Small intestine (tissue), 7 donors: Measurements from ENCODE around the gene MIPOL1. TPM values are rescaled to one million over a fixed set of nuclear protein-coding genes. Genes with fewer than 3 reads are reported as not detected.
"Not testable (repeated sequence)": the region's sequence is repeated elsewhere in the genome, so short reads cannot be mapped to it uniquely, and the experiment has no call there.

Experiments used
- DNase-seq, 2 donors: peaks; one replicate each; pipeline versions ENCODE4 v3.0.0 to v3.0.0-alpha.2; 2013
- FAIRE-seq: peaks from 2 replicates; lab custom pipeline; 2012; peaks lifted over from hg19 to GRCh38; lab: Jason Lieb, UNC
- H3K27ac ChIP-seq, 3 donors: one replicate each; pipeline ENCODE4 v1.5.1; 2013; ENCODE audit warnings: low read length in 2 of 3, mild to moderate bottlenecking in 2 of 3, control low read depth in 1 of 3, inconsistent platforms in 1 of 3, low read depth in 1 of 3, moderate library complexity in 1 of 3
- H3K27me3 ChIP-seq, 3 donors: one replicate each; pipeline ENCODE4 v1.6.1; 2013; ENCODE audit warnings: low read length in 3 of 3, inconsistent platforms in 1 of 3; ENCODE audit not compliant: control insufficient read depth in 3 of 3, insufficient read depth in 3 of 3
- H3K36me3 ChIP-seq, 3 donors: one replicate each; pipeline ENCODE4 v1.6.1; 2013; ENCODE audit warnings: low read length in 3 of 3, inconsistent platforms in 1 of 3, low read depth in 1 of 3, mild to moderate bottlenecking in 1 of 3, moderate library complexity in 1 of 3; ENCODE audit not compliant: control insufficient read depth in 3 of 3, insufficient read depth in 2 of 3
- H3K4me1 ChIP-seq, 3 donors: one replicate each; pipeline ENCODE4 v1.6.1; 2013; ENCODE audit warnings: low read length in 2 of 3, inconsistent platforms in 1 of 3, low read depth in 1 of 3, mild to moderate bottlenecking in 1 of 3, moderate library complexity in 1 of 3; ENCODE audit not compliant: control insufficient read depth in 3 of 3, insufficient read depth in 2 of 3
- H3K4me3 ChIP-seq, 3 donors: one replicate each; pipeline ENCODE4 v1.5.1; 2013; ENCODE audit warnings: low read length in 3 of 3, control low read depth in 1 of 3, inconsistent platforms in 1 of 3, low read depth in 1 of 3, mild to moderate bottlenecking in 1 of 3, moderate library complexity in 1 of 3
- H3K9me3 ChIP-seq, 2 donors: one replicate each; pipeline ENCODE4 v1.6.1; 2013; ENCODE audit warnings: low read depth in 1 of 2, low read length in 1 of 2; ENCODE audit not compliant: control insufficient read depth in 2 of 2, insufficient read depth in 1 of 2
- WGBS, 3 donors: extraction: QIAGEN DNeasy Blood & Tissue Kit; methylation state at CpG; one replicate each; pipeline ENCODE4 v1.1.7; 2013; 5-methylcytosine and 5-hydroxymethylcytosine counted together
- polyA plus RNA-seq, 4 donors: library from polyadenylated mRNA; stranded (reverse) in 3 of 4; unstranded in 1 of 4; fragments of 200-250 nt in 3 of 4; fragments of 120-200 nt in 1 of 4; gene quantifications; one replicate each; pipeline versions ENCODE4 v1.2.1 to v1.2.3, GENCODE V29; 2013
- donor health status: healthy with polysubstance abuse.
- donor health status: control.
- donor health status: control.
- donor health status: Bipolar disorder and iron deficiency.
- donor health status: healthy.

MIPOL1 gene
- polyA plus RNA-seq, 4 donors = 0.45 to 9.2 (median 2.3) TPM

GRCh38 chr14:37452323-37452722 lies 254.6 kb downstream of the MIPOL1 start:
- Histone ChIP-seq H3K4me3 (no peak overlapping the region), H3K27me3 (no peaks in the 10 kb centered on the region), H3K9me3 (no peaks in the 10 kb centered on the region), H3K36me3 (no peaks in the 10 kb centered on the region), H3K27ac (no peak overlapping the region), H3K4me1 (no peaks in the 10 kb centered on the region)
- DNase-seq (no peak), FAIRE-seq (no peak)

DNA sequence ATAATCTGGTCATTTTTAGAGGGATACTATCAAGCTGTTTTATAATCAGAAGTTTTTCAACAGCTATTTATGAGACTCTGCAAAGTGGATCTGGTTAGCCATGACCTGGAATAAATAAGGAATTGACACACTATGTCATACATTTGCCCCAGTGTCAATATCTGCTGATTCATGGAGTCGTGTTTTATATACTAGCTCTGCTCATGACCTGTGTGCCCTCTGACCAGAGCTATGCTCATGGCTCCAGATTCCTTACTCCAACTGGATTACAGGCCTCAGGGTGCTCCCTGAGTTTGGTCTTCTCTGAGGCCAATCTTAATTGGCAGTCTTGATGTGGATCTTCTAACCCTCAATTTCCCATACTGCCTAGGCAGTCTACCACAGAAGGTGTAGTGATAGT lies 256.2 kb downstream of the MIPOL1 start:
- FAIRE-seq (no peak), DNase-seq (no peak)
- Histone ChIP-seq H3K9me3 (no peaks in the 10 kb centered on the region), H3K4me1 (no peaks in the 10 kb centered on the region), H3K36me3 (no peaks in the 10 kb centered on the region), H3K27me3 (no peaks in the 10 kb centered on the region), H3K27ac (no peak overlapping the region), H3K4me3 (no peak overlapping the region)
- WGBS, 3 donors = 78 to 88% (median 86%) methylated on average over 1 of the region's 1 CpG

GRCh38 chr14:37457334-37457733 lies 259.6 kb downstream of the MIPOL1 start:
- H3K27ac ChIP-seq = no peak overlapping the region
- no peak overlapping the region for H3K4me3 ChIP-seq
- FAIRE-seq (no peak), DNase-seq (no peak)
- peaks cover 0 to 13% of the 10 kb centered on the region in 2 donors for H3K9me3 ChIP-seq
- no peaks in the 10 kb centered on the region for H3K4me1 ChIP-seq
- no peaks in the 10 kb centered on the region for H3K27me3 ChIP-seq
- H3K36me3 ChIP-seq = no peaks in the 10 kb centered on the region

DNA sequence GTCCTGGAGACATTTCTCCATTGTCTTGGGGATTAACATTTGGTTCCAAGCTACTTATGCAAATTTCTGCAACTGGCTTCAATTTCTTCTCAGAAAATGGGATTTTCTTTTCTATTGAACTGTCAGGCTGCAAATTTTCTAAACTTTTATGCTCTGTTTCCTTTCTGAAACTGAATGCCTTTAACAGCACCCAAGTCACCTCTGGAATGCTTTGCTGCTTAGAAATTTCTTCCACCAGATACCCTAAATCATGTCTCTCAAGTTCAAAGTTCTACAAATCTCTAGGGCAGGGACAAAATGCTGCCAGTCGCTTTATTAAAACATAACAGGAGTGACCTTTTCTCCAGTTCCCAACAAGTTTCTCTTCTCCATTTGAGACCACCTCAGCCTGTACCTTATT lies 264.7 kb downstream of the MIPOL1 start:
- not testable (repeated sequence) for FAIRE-seq, DNase-seq, H3K4me3 ChIP-seq, H3K4me1 ChIP-seq, H3K27ac ChIP-seq, H3K36me3 ChIP-seq, H3K27me3 ChIP-seq
- WGBS, 3 donors = 68 to 99% (median 79%) methylated on average over 1 of the region's 1 CpG
- peaks cover 0 to 16% of the 10 kb centered on the region in 2 donors for H3K9me3 ChIP-seq

GRCh38 chr14:37464192-37464858 lies 266.6 kb downstream of the MIPOL1 start:
- Histone ChIP-seq H3K4me3 (no peak overlapping the region), H3K9me3 (peaks cover 0 to 16% of the 10 kb centered on the region in 2 donors), H3K27me3 (no peaks in the 10 kb centered on the region), H3K4me1 (no peaks in the 10 kb centered on the region), H3K36me3 (no peaks in the 10 kb centered on the region), H3K27ac (no peak overlapping the region)
- DNase-seq (no peak), FAIRE-seq (no peak)
- 76 to 94% (median 89%) methylated on average over 3 of the region's 3 CpGs for WGBS, 3 donors

DNA sequence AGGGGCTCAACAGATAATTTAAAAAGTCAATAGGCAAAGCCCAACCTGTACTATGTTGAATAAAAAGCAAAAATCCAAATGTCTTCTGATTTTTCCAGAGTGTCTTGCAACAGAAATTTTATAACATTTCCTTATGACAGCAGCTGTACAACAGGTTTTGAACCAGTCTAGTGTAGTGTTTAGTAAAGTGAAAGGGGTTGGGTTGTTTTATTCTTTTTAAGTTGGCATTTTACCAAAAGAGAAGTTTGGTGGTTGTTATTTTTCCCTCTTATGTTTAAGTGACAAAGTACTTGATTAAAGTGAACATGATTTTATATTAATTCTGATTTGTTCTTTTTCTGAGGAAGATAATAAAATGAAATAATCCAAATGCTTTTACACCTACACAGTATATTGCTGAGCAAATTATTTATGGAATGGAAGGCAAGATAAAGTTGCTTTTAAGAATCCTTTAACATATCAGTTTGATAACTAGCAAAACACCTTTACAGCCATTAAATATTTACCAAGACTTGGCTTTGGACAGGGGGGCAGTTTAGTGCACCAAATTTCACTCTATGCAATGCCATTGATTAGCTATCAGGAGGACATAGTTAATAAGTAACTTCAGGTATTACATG lies 268.4 kb downstream of the MIPOL1 start:
- DNase-seq (peak; percentile 77 to 89), FAIRE-seq (peak; percentile 84)
- Histone ChIP-seq H3K4me3 (no peak overlapping the region), H3K4me1 (no peaks in the 10 kb centered on the region), H3K36me3 (no peaks in the 10 kb centered on the region), H3K27me3 (no peaks in the 10 kb centered on the region), H3K9me3 (peaks cover 0 to 16% of the 10 kb centered on the region in 2 donors), H3K27ac (no peak overlapping the region)

DNA sequence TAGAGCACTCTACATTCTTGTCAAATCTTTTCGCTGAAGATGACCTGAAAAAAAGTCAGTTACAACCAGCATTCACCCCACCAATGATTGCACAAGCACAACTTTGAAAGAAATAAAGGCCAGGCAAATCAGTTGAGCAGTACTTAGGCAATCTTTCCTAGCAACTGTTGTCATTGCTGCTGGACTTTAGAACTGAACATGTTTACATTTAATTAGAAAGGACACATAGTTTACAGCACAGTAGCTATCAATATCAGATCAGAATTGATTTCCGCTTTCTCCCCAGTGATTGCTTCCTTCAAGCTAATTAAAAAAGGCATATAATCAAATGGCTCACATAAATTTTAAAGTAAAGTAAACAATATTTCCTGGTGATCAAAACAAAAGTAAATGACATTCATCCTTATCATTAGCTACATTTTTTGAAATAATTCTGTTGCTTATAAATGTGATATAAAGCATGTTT lies 268.9 kb downstream of the MIPOL1 start:
- Histone ChIP-seq H3K9me3 (peaks cover 0 to 11% of the 10 kb centered on the region in 2 donors), H3K36me3 (no peaks in the 10 kb centered on the region), H3K4me3 (no peak overlapping the region), H3K27me3 (no peaks in the 10 kb centered on the region), H3K4me1 (no peaks in the 10 kb centered on the region), H3K27ac (no peak overlapping the region)
- peak; percentile 10 for FAIRE-seq
- 13 to 53% (median 38%) methylated on average over 2 of the region's 2 CpGs for WGBS, 3 donors
- peak in 1 of 2 donors; percentile 98 for DNase-seq

GRCh38 chr14:37469650-37470049 lies 271.9 kb downstream of the MIPOL1 start:
- no peaks in the 10 kb centered on the region for H3K36me3 ChIP-seq
- no peaks in the 10 kb centered on the region for H3K4me1 ChIP-seq
- no peak overlapping the region for H3K27ac ChIP-seq
- peaks cover 0 to 2% of the 10 kb centered on the region in 2 donors for H3K9me3 ChIP-seq
- H3K4me3 ChIP-seq = no peak overlapping the region
- DNase-seq (no peak), FAIRE-seq (no peak)
- no peaks in the 10 kb centered on the region for H3K27me3 ChIP-seq
